ENCODE results near the gene UBR3. TPM values are rescaled to one million over a fixed set of nuclear protein-coding genes. Genes with fewer than 3 reads are reported as not detected.

The UBR3 gene
- total and polyA plus RNA-seq, 2 experiments from 2014 or later, result 18.7 to 53.1 TPM

GRCh38 chr2:169871994-169872393 is 44.7 kb downstream of the UBR3 start:
- Histone ChIP-seq H3K36me3 (no peaks in the 10 kb centered on the region), H3K4me3 (no peak overlapping the region), H3K9me3 (ENCODE audit: low read depth) (no peaks in the 10 kb centered on the region), H3K27ac (no peak overlapping the region), H3K4me1 (ENCODE audit: low read depth) (peaks cover 5% of the 10 kb centered on the region), H3K27me3 (no peaks in the 10 kb centered on the region)
- DNase-seq (ENCODE audit: low read depth in 1 of 2, low spot score in 1 of 2), result no peak
- TF ChIP-seq CTCF (IDR thresholded peaks at IDR 0.05; ENCODE audit: low read depth, low read length), result no peak

GRCh38 chr2:169877398-169877797 is 50.1 kb downstream of the UBR3 start:
- Histone ChIP-seq H3K4me1 (ENCODE audit: low read depth) (no peaks in the 10 kb centered on the region), H3K27ac (peak overlapping the region; percentile 13), H3K9me3 (ENCODE audit: low read depth) (no peaks in the 10 kb centered on the region), H3K36me3 (no peaks in the 10 kb centered on the region), H3K27me3 (no peaks in the 10 kb centered on the region), H3K4me3 (no peak overlapping the region)
- TF ChIP-seq CTCF (IDR thresholded peaks at IDR 0.05; ENCODE audit: low read depth, low read length), result peak; percentile 47
- DNase-seq (ENCODE audit: low read depth in 1 of 2, low spot score in 1 of 2), result peak; percentile 25 to 63

- DNase-seq (ENCODE audit: low read depth in 1 of 2, low spot score in 1 of 2), result no peak
- no peak overlapping the region for H3K4me3 ChIP-seq
- no peaks in the 10 kb centered on the region for H3K36me3 ChIP-seq
- H3K27me3 ChIP-seq, result no peaks in the 10 kb centered on the region
- H3K9me3 ChIP-seq (ENCODE audit: low read depth), result no peaks in the 10 kb centered on the region
- no peak for TF ChIP-seq CTCF (IDR thresholded peaks at IDR 0.05; ENCODE audit: low read depth, low read length)
- peaks cover 8% of the 10 kb centered on the region for H3K4me1 ChIP-seq (ENCODE audit: low read depth)
- H3K27ac ChIP-seq, result peak overlapping the region; percentile 21
Measured at GRCh38 chr2:169887120-169887519, 59.9 kb downstream of the UBR3 start.

GRCh38 chr2:169891593-169892298 is 64.5 kb downstream of the UBR3 start:
- H3K4me3 ChIP-seq, result no peak overlapping the region
- no peaks in the 10 kb centered on the region for H3K9me3 ChIP-seq (ENCODE audit: low read depth)
- H3K27me3 ChIP-seq, result no peaks in the 10 kb centered on the region
- H3K27ac ChIP-seq, result peak overlapping the region; percentile 50
- peaks cover under 1% of the 10 kb centered on the region for H3K4me1 ChIP-seq (ENCODE audit: low read depth)
- peaks cover 14% of the 10 kb centered on the region for H3K36me3 ChIP-seq
- TF ChIP-seq CTCF (IDR thresholded peaks at IDR 0.05; ENCODE audit: low read depth, low read length), result no peak
- DNase-seq (ENCODE audit: low read depth in 1 of 2, low spot score in 1 of 2), result peak in 1 of 2 donors; percentile 65

- no peak for DNase-seq (ENCODE audit: low read depth in 1 of 2, low spot score in 1 of 2)
- Histone ChIP-seq H3K27ac (no peak overlapping the region), H3K9me3 (ENCODE audit: low read depth) (no peaks in the 10 kb centered on the region), H3K4me1 (ENCODE audit: low read depth) (no peaks in the 10 kb centered on the region), H3K4me3 (no peak overlapping the region), H3K27me3 (no peaks in the 10 kb centered on the region), H3K36me3 (peaks cover 14% of the 10 kb centered on the region)
- TF ChIP-seq CTCF (IDR thresholded peaks at IDR 0.05; ENCODE audit: low read depth, low read length), result no peak
Measured at GRCh38 chr2:169892951-169893350, 65.7 kb downstream of the UBR3 start.

Measured in cardiac muscle cell (in vitro differentiated cells and primary cell).